IgD-negative memory B cell (primary cell): ENCODE data around the gene PREX1. TPM values are rescaled to one million over a fixed set of nuclear protein-coding genes. Genes with fewer than 3 reads are reported as not detected.

ENCODE experiments used
- H3K27ac Mint-ChIP-seq, 3 donors: one replicate each; pipeline ENCODE4 v1.8.0; 2020 to 2022; ENCODE audit warnings: mild to moderate bottlenecking in 3 of 3, mixed read lengths in 3 of 3, moderate library complexity in 1 of 3
- H3K27me3 Mint-ChIP-seq: one replicate; pipeline ENCODE4 v1.8.0; 2021; ENCODE audit warnings: mixed read lengths
- H3K36me3 Mint-ChIP-seq: one replicate; pipeline ENCODE4 v1.8.0; 2020; ENCODE audit warnings: mild to moderate bottlenecking, mixed read lengths
- H3K4me1 Mint-ChIP-seq, 3 donors: one replicate each; pipeline ENCODE4 v1.8.0; 2020 to 2022; ENCODE audit warnings: mixed read lengths in 3 of 3, mild to moderate bottlenecking in 1 of 3
- H3K4me3 Mint-ChIP-seq, 4 donors: one replicate each; pipeline ENCODE4 v1.8.0; 2020 to 2022; ENCODE audit warnings: mild to moderate bottlenecking in 4 of 4, mixed read lengths in 4 of 4, moderate library complexity in 3 of 4
- H3K9me3 Mint-ChIP-seq, 3 donors: one replicate each; pipeline ENCODE4 v1.8.0; 2020 to 2021; ENCODE audit warnings: mixed read lengths in 3 of 3, mild to moderate bottlenecking in 1 of 3
- polyA plus RNA-seq: library from polyadenylated mRNA; unstranded; fragments of 300-500 nt; fragmentation: Illumina TruSeq; gene quantifications from one replicate; pipeline ENCODE4 v1.2.3, GENCODE V29; 2021

The PREX1 gene
- polyA plus RNA-seq, 1 donor from 2014 or later: 41.7 TPM

DNA sequence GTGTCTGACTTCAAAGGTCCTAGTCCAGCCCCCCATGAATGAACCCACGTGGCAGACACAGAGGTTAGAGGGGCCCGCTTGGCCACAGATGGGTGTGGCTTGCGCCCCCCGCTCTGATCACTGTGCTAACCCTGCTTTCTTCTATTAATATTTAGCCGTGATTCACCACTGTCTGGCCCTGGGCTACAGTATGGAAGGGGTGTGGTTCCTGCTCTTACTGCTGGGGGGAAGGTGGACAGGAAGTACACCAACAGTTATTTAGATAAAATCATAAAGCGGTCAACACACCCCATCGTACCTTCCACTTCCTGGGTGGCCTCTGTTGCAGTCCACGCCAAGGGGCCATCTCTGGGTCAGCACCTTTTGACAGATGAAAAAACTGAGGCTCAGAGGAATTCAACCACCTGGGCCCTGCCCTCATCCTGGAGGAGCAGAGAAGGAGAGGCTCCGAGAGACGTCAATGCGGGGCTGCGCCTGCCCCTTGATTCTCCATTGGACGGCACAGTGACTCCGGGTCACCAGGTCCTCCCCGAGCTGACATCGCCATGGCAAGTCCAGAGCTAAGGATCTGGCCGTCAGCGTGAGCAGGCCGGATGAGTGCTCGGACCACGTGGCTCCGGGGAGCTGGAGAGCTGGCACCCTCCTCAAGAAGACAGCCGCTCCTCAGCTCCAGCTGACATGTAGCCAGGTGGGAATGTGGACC, 206.3 kb downstream of the PREX1 start:
- H3K36me3 Mint-ChIP-seq: no peaks in the 10 kb centered on the region
- H3K27me3 Mint-ChIP-seq: no peaks in the 10 kb centered on the region
- peak overlapping the region in 2 of 3 donors; percentile 13 to 47 for H3K27ac Mint-ChIP-seq
- peaks cover 5 to 11% (median 9%) of the 10 kb centered on the region in 3 donors for H3K4me1 Mint-ChIP-seq
- no peaks in the 10 kb centered on the region for H3K9me3 Mint-ChIP-seq
- H3K4me3 Mint-ChIP-seq: peak overlapping the region in 1 of 4 donors; percentile 85

GRCh38 chr20:48620507-48621375, 207.1 kb downstream of the PREX1 start:
- Mint-ChIP-seq H3K27me3 (no peaks in the 10 kb centered on the region), H3K4me1 (peaks cover 5 to 11% (median 9%) of the 10 kb centered on the region in 3 donors), H3K36me3 (no peaks in the 10 kb centered on the region), H3K27ac (peak overlapping the region in 2 of 3 donors; percentile 13 to 63), H3K9me3 (no peaks in the 10 kb centered on the region), H3K4me3 (peak overlapping the region in 3 of 4 donors; percentile 48 to 89 (median 82))

- no peak overlapping the region for H3K4me3 Mint-ChIP-seq
- H3K36me3 Mint-ChIP-seq: no peaks in the 10 kb centered on the region
- H3K27ac Mint-ChIP-seq: no peak overlapping the region
- H3K4me1 Mint-ChIP-seq: peaks cover 5 to 11% (median 9%) of the 10 kb centered on the region in 3 donors
- no peaks in the 10 kb centered on the region for H3K27me3 Mint-ChIP-seq
- no peaks in the 10 kb centered on the region for H3K9me3 Mint-ChIP-seq
Measured at GRCh38 chr20:48620154-48620506, 207.7 kb downstream of the PREX1 start.

GRCh38 chr20:48619126-48620101, 208.4 kb downstream of the PREX1 start:
- H3K36me3 Mint-ChIP-seq: no peaks in the 10 kb centered on the region
- H3K4me1 Mint-ChIP-seq: peaks cover 5 to 11% (median 9%) of the 10 kb centered on the region in 3 donors
- no peaks in the 10 kb centered on the region for H3K9me3 Mint-ChIP-seq
- no peak overlapping the region for H3K27ac Mint-ChIP-seq
- H3K4me3 Mint-ChIP-seq: no peak overlapping the region
- no peaks in the 10 kb centered on the region for H3K27me3 Mint-ChIP-seq

- no peaks in the 10 kb centered on the region for H3K9me3 Mint-ChIP-seq
- H3K4me3 Mint-ChIP-seq: no peak overlapping the region
- no peak overlapping the region for H3K27ac Mint-ChIP-seq
- no peaks in the 10 kb centered on the region for H3K36me3 Mint-ChIP-seq
- H3K27me3 Mint-ChIP-seq: no peaks in the 10 kb centered on the region
- peaks cover 5 to 11% (median 9%) of the 10 kb centered on the region in 3 donors for H3K4me1 Mint-ChIP-seq
Measured at GRCh38 chr20:48618631-48619030, 209.2 kb downstream of the PREX1 start.

DNA sequence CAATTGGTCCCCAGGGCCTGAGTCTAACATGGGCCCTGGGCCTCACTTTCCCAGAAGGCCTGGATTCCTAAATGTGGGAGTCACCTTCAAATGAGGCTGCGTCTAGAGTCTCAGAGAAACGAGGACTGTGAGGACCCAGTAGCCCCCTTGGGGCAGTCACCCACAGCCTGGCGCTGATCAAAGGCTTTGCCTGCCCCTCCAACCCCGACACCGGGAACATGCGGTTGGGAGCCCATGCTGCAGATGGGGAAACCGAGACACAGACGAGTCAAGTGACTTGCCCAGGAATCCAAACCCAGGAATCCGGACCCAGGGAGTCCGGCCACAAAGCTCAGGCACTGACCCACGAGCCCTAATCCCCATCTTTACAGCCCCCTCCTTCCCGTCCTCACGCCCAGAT, 209.7 kb downstream of the PREX1 start:
- Mint-ChIP-seq H3K27me3 (no peaks in the 10 kb centered on the region), H3K27ac (no peak overlapping the region), H3K36me3 (no peaks in the 10 kb centered on the region), H3K4me1 (peaks cover 5 to 11% (median 9%) of the 10 kb centered on the region in 3 donors), H3K4me3 (no peak overlapping the region), H3K9me3 (no peaks in the 10 kb centered on the region)

- Mint-ChIP-seq H3K4me3 (peak overlapping the region in 1 of 4 donors; percentile 70), H3K9me3 (no peaks in the 10 kb centered on the region), H3K4me1 (peaks cover 5 to 9% (median 9%) of the 10 kb centered on the region in 3 donors), H3K27me3 (no peaks in the 10 kb centered on the region), H3K27ac (no peak overlapping the region), H3K36me3 (no peaks in the 10 kb centered on the region)
Measured at GRCh38 chr20:48617481-48617880, 210.3 kb downstream of the PREX1 start.

- H3K27me3 Mint-ChIP-seq: no peaks in the 10 kb centered on the region
- no peaks in the 10 kb centered on the region for H3K9me3 Mint-ChIP-seq
- no peak overlapping the region for H3K4me3 Mint-ChIP-seq
- no peaks in the 10 kb centered on the region for H3K36me3 Mint-ChIP-seq
- H3K27ac Mint-ChIP-seq: no peak overlapping the region
- H3K4me1 Mint-ChIP-seq: peaks cover 3 to 9% (median 9%) of the 10 kb centered on the region in 3 donors
Measured at GRCh38 chr20:48616481-48616880, 211.3 kb downstream of the PREX1 start.

- Mint-ChIP-seq H3K4me1 (peaks cover 3 to 7% (median 4%) of the 10 kb centered on the region in 3 donors), H3K9me3 (no peaks in the 10 kb centered on the region), H3K27me3 (no peaks in the 10 kb centered on the region), H3K4me3 (no peak overlapping the region), H3K36me3 (no peaks in the 10 kb centered on the region), H3K27ac (no peak overlapping the region)
Measured at GRCh38 chr20:48615871-48616270, 211.9 kb downstream of the PREX1 start.

DNA sequence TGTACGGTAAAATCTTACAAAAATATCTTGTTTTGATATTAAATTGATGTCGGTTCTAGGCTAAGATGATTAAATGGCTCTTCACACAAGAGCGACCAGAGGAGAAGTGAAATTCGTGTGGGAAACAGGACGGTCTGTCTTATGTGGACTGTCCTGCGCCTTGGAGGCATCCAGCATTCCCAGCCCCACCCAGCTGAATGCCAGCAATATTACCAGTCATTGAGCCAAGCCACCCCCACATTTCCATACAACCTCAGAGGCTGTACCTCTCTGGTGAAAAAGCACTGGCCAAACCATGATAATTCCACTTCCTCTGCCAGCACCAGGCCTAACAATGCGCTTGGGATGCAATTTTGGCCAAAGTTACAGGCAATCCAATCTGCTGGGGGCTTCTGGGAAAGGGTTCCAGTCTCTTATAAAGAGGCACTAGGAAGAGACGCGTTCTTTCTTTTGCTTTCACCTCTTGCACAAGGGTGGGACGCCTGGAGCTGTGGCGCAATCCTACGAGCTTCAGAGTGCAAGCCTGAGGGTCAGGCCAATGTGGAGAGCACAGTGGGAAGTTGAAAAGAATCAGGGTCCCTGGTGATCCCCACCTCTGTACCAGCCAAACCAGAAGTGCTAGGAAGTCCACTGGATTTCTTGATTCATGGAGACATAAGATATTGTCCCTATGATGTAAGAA, 213.1 kb downstream of the PREX1 start:
- no peaks in the 10 kb centered on the region for H3K9me3 Mint-ChIP-seq
- no peak overlapping the region for H3K4me3 Mint-ChIP-seq
- H3K4me1 Mint-ChIP-seq: peaks cover 4 to 5% (median 5%) of the 10 kb centered on the region in 3 donors
- no peaks in the 10 kb centered on the region for H3K27me3 Mint-ChIP-seq
- no peaks in the 10 kb centered on the region for H3K36me3 Mint-ChIP-seq
- H3K27ac Mint-ChIP-seq: no peak overlapping the region

- H3K27ac Mint-ChIP-seq: no peak overlapping the region
- H3K36me3 Mint-ChIP-seq: no peaks in the 10 kb centered on the region
- no peak overlapping the region for H3K4me3 Mint-ChIP-seq
- peaks cover 4 to 9% (median 5%) of the 10 kb centered on the region in 3 donors for H3K4me1 Mint-ChIP-seq
- H3K9me3 Mint-ChIP-seq: no peaks in the 10 kb centered on the region
- H3K27me3 Mint-ChIP-seq: no peaks in the 10 kb centered on the region
Measured at GRCh38 chr20:48613926-48614325, 213.9 kb downstream of the PREX1 start.

- H3K27ac Mint-ChIP-seq: no peak overlapping the region
- H3K4me3 Mint-ChIP-seq: no peak overlapping the region
- peaks cover 4 to 9% (median 5%) of the 10 kb centered on the region in 3 donors for H3K4me1 Mint-ChIP-seq
- H3K27me3 Mint-ChIP-seq: no peaks in the 10 kb centered on the region
- no peaks in the 10 kb centered on the region for H3K36me3 Mint-ChIP-seq
- H3K9me3 Mint-ChIP-seq: no peaks in the 10 kb centered on the region
Measured at GRCh38 chr20:48612335-48612734, 215.5 kb downstream of the PREX1 start.

DNA sequence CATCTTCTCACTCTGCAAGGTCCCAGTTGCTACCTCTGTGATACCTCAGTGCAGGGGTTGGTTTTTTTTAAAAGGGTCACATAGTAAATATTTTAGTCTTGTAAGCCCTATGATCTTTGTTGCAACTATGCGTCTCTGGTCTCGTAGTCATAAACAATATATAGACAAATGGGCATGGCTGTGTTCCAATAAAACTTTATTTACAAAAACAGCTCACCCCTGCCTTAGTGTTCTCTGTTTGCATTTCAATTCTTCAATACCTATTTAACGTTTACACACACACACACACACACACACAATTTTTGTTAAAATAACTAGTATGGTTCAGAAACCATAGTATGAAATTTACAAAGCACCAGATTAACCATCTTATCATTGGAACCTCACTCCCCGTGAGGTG, 216.8 kb downstream of the PREX1 start:
- H3K27me3 Mint-ChIP-seq: no peaks in the 10 kb centered on the region
- no peak overlapping the region for H3K4me3 Mint-ChIP-seq
- H3K36me3 Mint-ChIP-seq: no peaks in the 10 kb centered on the region
- H3K9me3 Mint-ChIP-seq: no peaks in the 10 kb centered on the region
- no peak overlapping the region for H3K27ac Mint-ChIP-seq
- peaks cover 4 to 9% (median 5%) of the 10 kb centered on the region in 3 donors for H3K4me1 Mint-ChIP-seq

DNA sequence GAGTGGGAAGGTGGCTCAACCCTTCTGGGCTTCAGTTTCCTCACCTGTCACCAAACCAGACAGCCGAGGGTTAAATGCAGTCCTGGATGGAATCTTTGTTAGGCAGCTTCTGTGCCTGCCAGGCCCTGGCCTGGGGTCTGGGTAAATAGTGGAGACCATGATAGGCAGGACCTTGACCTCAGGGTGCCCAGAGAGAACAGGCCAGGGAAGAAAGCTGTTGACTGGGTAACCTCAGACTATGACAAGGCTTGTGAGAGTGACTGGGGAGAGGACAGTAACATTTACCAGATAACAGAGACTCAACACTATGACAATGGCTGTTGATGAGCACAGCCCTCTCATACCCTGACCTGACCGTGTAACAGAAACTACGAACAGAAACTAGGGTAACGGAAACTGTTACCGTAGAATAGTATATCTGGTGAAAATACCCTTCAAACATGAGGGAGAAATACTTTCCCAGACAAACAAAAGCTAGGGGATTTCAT, 218.3 kb downstream of the PREX1 start:
- Mint-ChIP-seq H3K9me3 (no peaks in the 10 kb centered on the region), H3K4me3 (no peak overlapping the region), H3K36me3 (no peaks in the 10 kb centered on the region), H3K4me1 (peaks cover 4 to 9% (median 5%) of the 10 kb centered on the region in 3 donors), H3K27ac (no peak overlapping the region), H3K27me3 (peaks cover 2% of the 10 kb centered on the region)
